HG03108 (cell line): Measurements from ENCODE around the gene KIF26B.

Experiments used
- ATAC-seq: cut with Tn5 transposase; IDR thresholded peaks from one replicate; pipeline ENCODE4 v1.9.1; 2021; ENCODE audit warnings: moderate library complexity; ENCODE audit not compliant: unreplicated experiment

Gene KIF26B

DNA sequence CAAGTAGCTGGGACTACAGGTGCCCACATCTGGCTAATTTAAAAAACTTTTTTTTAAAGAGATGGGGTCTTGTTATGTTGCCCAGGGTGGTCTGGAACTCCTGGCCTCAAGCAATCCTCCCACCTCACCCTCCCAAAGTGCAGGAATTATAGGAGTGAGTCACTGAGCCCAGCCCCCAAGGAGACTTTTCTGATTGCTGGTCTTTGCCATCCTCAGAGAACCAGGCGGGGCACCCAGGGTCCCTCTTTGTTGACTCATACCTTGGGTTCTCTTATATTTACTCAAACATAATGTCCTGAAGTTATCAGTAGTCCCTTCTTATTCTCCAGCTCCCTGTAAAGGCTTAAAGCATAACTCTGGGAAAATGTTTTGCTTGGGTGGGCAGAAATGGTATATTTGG, 51.1 kb downstream of the KIF26B start:
- no peak for ATAC-seq

DNA sequence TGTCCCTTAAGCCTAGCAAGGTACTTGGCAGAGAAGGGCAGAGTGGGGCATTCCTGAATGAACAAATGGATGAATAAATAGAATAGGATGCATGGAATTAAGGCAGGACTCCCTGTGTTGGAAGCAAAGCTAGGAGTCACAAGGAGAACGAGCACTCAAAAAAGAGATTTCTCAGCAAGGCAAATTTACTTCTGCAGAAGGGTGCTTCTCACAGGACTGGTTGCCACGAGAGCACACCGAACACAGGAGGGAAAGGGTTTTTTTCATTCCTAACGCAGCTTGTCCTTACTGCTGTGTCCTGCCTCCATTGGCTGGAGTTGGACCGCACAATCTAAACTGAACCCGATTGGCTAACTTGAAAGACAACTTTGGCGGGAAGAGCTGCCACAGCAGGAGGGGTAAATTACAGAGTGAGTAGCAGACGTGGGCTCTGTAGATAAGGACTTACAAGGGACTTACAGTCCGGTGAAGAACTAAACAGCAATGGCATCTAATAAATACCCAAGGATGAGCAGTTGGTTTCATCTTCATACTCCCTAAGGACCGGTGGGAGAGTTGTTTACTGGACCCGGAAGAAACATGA, 52.4 kb downstream of the KIF26B start:
- no peak for ATAC-seq

DNA sequence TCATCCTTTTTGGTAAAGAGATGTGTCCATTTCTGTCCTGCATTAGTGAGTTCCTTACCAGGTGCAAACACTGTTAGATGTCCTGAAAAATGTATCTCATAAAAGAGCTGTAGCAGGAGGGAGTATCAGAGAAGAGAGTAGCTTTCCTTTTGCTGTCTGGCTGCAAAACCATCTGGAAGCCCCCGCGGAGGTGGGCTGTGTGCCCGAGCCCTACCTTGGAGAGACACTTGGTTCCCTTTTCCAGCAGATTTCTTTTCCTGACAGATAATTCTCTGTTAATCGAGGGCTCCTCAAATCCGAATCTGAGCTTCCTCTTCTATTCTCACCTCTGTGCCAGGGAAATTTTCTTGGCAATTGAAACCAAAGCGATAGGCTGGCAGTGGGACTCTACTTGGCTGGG, 53.0 kb downstream of the KIF26B start:
- no peak for ATAC-seq

DNA sequence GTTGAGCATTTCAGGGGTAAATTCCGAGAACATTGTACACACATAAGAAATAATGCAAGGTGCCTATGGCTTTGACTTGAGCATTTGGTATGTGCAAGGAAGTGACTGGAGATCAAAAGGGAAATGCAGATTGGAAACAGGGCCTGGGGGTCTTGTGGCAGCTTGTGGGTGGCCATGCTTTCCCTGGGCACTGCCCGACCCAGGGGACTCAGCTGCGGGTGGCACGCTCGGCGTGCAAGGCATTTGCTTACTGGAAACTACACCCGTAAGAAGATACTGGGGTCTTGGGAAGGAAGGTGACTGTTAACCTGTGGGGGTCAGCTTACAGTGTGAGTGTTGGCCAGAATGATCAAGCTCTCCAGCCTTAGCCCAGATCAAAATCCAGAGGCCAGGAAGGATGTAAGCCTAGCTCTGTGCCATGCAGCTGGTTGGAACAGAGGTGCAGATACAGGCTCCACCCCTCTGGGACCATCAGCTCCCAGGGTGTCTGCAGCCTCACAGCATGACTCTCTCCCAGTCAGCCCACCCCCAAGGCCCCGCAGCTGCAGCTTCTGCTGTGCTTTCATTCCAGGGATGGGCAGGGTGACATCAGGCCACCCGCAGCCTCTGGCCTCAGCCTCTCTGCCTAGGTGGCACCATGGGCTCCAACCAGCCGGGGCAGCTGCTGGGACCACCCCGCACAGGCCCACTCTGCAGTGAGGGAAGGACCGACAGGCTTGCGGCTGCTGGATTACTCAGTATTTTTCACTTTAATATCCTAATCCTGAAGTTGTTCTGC, 55.1 kb downstream of the KIF26B start:
- ATAC-seq, result no peak

DNA sequence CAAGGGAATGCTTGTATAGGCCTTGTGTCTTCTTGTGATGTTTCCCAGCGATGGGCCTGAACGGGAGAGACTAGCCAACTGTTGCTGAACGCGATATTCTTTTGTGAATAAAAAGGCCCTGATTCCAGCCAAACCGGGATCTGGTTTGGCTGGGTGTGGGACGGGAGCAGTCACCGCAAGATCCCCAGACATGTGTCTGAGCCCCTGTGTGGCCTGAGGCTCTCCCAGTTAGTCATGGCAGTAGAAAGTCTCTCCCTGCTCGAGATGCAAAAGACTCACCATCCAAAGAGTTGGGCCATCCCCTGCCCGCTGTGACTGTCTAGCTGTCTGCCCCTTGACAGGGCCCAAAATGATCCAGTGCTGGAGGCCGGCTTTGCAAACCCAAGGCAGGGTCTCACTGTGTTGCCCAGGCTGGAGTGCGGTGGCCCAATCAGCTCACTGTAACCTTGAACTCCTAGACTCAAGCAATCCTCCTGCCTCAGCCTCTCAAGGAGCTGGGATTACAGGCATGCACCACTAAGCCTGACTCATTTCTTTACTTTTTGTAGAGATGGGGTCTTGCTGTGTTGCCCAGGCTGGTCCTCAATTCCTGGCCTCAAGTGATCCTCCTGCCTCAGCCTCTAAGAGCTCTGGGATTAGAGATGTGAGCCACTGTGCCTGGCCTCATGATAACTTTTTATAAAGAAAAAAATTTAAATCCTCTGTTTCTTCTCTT, 56.4 kb downstream of the KIF26B start:
- ATAC-seq, result no peak

DNA sequence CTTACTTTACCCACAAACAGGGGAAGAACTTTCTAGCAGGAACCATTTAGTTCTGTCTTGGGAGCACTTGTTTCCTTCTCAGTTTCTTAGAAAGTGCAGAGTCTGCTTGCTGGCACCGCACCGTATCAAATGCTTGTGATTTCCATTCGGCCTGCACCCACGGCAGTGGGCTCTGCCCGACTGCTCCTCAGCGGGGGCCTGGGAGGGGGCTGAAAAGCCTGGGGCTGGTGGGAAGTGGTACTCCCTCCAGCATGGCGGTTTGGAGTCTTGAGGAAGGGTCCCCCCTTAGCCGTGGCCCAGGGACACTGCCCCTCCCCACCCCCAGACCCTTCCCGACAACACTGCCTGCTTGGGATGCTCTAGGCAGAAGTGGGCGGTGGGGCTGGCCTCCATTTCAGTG, 57.0 kb downstream of the KIF26B start:
- ATAC-seq, result no peak

DNA sequence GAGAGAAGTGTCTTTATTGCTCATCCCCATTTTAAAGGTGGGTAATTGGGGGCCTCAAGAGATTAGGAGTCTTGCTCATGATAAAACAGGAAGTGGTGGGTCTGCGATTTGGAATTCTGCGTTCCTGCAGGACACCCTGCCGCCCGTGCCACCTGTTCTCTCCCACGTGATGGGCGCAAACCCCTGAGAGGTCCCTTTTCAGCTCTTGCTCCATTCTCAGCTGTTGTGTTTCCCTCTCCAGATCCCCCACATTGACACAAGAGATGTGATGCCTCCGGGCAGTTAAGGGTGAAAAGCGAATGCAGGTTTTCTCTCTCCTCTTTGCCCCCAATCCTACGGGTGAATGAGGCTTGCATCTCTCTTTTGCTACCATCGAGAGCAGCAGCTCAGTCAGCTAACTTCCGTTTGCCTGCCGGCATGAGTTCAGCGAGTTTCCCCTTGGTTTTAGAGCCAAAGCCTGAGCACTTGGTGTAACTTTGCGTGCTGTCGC, 57.5 kb downstream of the KIF26B start:
- ATAC-seq, result no peak

DNA sequence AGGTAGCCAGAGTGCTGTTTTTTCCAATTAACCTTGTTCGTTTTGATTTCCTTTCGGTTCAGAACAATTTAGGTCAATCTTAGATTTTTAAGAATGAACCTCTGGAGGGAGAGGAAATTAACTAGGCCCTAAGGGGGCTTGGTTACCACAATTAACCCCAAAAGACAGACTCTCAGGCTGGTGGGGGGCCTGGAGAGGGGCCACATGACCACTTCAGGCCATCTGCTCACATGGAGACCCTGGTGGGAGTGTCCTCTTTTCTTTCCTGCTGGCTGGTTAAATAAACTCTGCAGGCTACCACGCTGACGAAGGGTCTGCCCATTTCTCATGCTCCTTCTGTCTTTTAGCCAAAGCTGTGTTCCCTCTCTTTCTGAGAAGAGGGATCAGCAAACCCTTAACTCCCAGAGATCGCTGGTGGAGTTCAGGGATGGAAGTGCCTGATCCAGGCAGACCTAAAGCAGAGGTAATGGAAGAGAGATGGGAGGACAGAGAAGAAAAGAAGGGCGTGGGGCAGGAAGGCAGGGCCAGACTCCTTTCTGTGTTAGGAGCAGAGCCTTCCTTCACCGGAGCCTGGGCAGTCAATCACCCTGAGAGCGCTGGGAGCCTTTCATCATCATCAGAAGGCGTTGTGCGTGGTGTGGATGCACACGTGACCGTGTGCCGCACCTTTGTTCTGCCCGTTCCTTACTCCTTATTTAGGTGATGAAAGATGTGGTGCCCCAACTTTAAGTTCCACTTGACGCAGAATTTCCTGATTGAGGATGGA, 58.5 kb downstream of the KIF26B start:
- no peak for ATAC-seq

DNA sequence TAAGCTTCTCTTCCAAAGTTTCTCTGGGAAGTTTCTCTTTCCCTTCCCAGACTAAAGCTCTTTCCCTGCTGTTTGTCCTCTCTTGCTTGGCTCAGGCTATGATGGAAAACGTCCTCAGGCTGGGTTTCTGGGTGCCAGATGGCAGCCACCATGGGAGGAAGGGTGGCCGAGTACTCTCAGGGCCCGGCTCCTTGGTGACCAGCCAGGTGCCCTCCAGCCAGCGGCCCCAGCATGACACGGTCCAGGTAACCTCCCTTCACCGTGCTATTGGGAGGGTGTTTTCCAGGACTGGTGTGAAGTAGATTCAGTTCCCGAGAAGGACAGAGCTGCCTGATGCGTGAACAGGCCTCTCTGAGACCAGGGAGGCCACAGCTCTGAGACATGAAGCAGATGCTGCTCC, 60.3 kb downstream of the KIF26B start:
- no peak for ATAC-seq

DNA sequence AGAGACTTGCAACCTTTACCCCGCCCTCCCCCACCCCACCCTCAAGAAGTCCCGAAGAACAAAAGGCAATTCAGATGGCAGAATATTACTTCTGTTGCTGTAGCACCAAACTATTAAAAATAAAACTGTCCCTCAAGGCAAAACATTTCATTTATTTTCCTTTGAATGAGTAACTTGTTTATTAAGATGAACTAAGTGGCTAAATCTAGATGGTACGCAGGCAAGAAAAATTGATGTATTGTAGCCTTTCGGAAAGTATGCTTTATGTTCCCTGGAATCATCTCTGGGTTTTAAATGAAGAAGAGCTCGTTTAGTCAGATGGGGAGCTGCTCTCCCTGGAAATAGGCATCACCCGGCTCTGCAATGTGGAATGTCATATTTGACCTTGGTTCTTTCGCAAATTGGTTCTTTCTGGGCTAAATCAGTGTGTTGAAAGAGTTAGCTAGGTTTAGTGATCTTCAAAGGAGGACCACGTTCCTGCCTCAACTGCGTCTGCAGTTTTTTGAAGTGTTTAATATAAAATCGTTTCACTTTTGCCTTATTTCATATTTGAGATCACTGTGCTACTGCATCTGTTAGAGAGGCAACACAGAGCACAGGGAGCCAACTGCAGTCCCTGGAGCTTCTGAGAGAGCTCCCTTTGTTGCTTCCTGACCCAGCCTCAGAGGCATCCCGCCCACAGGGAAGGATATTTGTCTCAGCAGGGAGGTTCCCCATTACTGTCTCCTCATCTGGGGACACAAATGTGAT, 61.8 kb downstream of the KIF26B start:
- no peak for ATAC-seq

DNA sequence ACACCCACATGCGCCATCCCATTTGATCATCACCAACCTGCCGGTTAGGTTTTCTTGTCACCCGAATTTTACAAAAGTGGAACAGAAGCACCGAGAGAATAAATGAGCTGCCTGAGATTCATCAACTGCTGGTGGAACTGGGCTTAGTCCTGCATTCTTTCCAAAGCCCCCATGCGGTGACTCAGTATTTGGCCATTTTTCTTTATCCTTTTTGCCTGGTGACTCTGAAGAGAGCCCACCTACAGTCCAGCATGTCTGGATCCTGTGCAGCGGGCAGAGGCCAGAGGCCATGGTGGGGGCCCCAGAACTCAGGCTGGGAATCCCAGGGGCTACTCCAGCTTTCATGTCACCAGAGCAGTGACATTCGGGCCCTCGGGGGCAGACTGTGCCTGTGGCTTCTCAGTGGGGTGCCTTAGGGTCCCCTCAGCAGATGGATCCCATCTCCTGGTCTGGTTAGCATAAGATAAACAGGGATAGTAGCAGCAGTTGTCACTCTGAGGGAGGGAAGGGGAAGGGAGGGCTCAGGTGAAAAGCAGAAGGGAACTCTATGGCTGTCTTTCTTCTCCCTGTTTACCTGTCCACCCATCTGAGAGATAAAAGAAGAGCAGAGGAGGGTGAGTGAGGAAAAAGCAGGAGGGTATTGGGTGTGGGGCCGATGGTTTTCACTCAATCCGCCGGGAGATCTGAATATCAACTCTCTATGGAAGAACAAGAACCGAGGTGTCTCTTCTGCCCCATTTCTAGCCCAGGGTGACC, 63.2 kb downstream of the KIF26B start:
- no peak for ATAC-seq

DNA sequence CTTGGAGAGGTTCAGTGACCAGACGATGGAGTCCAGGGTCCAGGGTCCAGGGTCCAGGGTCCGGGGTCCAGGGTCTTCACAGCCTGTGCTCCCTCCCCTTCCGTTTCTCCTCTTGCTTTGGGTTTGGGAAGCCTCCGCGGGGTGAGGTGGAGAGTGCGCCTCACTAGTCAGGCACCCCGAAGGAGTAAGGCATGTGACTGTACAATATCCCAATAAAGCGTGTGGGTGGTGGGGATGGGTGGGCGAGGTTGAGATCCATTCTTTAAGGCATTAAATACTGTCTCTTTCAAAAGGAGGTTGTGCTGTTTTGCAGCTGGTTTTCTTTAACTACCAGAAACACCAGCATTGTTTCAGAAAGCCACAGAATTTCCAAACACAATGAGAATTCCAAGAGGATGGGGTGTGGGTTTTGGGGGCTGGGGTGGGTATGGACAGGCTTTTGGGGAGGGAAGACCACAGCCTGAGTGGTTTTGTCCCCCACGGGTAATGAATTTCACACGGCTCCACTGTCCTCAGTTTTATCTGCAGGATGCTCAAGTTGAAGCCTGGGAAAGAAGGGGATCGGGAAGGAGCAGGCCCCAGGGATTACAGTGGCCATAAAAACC, 65.7 kb downstream of the KIF26B start:
- no peak for ATAC-seq

DNA sequence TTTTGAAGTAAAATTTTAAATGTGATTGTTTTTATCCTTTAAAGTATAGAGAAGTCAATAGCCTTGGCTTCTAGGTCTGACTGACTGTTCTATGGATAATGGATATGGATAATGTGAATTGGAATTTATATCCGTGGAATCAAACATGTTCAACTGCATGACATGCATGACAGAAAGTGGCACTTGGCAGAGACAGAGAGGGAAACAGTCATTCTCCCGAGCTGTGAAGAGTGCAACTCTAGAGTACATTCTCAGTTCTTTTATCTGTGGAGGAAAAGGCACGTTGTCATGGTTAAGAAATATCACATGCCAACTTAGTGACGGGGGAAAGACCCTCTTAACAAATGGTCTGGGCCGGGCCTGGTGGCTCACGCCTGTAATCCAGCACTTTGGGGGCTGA, 67.0 kb downstream of the KIF26B start:
- ATAC-seq, result no peak

DNA sequence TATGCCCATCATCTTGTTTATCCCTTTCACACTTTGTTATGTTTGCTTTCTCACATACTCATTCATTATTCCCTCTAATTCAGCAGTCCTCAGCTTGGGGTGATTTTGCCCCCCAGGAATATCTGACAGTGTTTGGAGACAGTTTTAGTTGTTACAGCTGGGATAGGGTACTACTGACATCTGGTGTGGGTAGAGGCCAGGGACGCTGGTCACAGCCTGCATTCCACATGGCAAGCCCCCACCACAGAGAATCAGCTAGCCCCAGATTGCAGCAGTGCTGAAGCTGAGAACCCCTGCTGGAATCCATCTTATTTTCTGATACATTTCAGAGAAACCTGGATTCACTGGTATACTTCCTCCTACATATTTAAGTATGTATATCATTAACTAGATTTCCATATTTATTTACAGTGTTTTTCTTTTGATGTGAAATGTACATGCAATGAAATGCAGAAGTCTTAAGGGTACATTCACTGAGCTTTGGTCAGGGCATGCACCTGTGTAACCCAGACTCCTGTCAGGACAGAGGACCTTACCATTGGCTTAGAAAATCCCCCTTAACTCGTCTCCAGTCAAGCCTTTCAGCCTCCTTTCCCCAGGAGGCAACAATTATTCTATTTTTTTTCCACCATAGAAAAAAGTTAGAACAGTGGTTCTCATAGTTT, 68.3 kb downstream of the KIF26B start:
- no peak for ATAC-seq

DNA sequence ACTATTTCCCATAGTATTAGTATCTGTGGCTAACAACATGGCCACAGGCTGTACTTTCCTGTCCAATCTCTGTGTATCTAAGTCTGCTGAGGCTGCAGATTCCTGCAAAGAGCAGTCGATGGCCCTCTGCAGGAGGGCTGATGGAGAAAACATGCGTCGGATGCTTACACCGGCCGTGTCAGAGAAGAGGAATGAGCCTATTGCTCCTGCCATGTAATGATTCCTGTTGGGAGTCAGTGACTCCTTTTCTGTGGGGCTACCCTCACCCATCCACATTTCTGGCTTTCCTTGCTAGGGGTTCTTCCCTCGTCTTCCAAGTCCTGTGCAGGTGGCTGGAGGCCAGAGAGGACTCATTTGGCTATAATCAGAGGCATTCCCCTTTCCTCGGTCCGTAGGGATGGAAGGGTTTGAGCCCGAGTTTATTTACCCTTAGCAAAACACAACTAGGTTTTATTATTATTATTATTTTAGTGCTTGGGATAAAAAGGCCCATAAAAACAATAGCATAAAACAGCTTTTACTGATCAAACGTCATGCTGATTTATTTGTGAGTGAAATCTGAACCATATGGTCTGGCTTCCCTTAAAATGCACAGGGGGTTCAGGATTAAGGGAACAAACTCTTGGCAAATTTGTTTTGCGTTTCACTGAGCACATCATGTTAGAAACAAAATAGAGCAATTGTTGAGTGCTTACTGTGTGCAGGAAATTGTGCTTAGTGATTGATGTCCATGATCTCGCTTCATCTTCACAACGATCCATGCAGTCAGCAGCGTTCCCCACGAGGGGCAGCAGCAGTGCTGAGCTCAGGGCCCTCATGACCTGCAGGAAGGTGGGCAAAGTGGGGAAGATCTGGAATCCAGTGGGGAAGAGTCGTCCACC, 70.8 kb downstream of the KIF26B start:
- no peak for ATAC-seq

DNA sequence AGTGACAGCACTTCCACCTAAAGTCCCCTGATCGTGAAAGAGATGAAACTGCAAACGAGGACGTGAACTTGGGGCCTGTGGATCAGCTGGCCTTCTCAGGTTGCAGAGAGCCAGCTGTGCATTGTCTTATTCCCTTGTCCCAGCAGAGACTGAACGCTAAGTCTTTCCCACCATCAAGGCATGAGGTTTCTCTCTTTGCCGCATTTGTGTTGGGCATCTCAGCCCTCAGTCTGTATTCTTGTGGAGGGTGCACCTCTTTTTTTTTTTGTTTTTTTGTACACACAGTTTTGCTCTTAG, 71.4 kb downstream of the KIF26B start:
- ATAC-seq, result no peak

DNA sequence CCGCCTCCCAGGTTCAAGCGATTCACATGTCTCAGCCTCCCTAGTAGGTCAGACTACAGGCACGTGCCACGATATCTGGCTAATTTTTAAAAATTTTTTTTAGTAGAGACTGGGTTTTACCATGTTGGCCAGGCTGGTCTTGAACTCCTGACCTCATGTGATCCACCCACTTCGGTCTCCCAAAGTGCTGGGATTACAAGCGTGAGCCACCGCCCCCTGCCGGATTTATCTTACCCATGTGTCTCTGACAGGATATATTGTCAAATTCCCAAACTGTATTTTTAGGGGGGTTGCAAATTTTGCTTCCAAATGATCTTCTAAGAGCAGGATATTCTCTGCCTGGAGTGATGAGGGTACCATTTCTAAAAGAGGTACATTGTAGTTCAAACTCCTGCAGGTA, 74.3 kb downstream of the KIF26B start:
- no peak for ATAC-seq

DNA sequence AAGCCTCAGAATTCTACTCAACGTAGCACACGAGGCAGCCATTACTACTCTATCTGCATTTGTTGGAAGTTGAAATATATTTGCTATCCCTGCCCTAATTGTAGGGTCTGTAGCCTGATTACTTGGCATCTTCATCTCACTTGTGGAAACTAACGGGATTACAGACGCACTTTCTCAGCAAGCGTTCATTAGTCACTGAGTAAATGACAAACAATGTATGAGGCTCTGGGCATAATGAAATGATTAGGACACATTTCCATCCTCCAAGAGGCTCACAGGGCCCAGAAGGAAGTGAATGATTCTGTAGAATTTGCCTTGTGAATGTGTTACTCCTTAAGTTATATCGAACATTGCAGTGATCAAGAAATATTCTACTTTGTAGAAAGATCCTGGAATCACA, 78.1 kb downstream of the KIF26B start:
- no peak for ATAC-seq
